Measurements from ENCODE around the gene ARHGAP10.

ARHGAP10 gene

GRCh38 chr4:147811878-147812277, 80.0 kb downstream of the ARHGAP10 start:
- Mint-ChIP-seq H3K4me3 (no peak overlapping the region), H3K4me1 (ENCODE audit: low read depth) (peaks cover 11% of the 10 kb centered on the region), H3K9me3 (no peaks in the 10 kb centered on the region), H3K27ac (no peak overlapping the region), H3K36me3 (ENCODE audit: low read depth) (no peaks in the 10 kb centered on the region), H3K27me3 (no peaks in the 10 kb centered on the region)
- no peak for DNase-seq

GRCh38 chr4:147813109-147813773, 81.4 kb downstream of the ARHGAP10 start:
- Mint-ChIP-seq H3K27me3 (no peaks in the 10 kb centered on the region), H3K36me3 (ENCODE audit: low read depth) (no peaks in the 10 kb centered on the region), H3K9me3 (no peaks in the 10 kb centered on the region), H3K4me3 (no peak overlapping the region), H3K4me1 (ENCODE audit: low read depth) (peaks cover 11% of the 10 kb centered on the region), H3K27ac (no peak overlapping the region)
- DNase-seq, result no peak

- Mint-ChIP-seq H3K4me3 (no peak overlapping the region), H3K9me3 (no peaks in the 10 kb centered on the region), H3K27ac (no peak overlapping the region), H3K27me3 (no peaks in the 10 kb centered on the region), H3K4me1 (ENCODE audit: low read depth) (peaks cover 8% of the 10 kb centered on the region), H3K36me3 (ENCODE audit: low read depth) (no peaks in the 10 kb centered on the region)
- no peak for DNase-seq
Observed at GRCh38 chr4:147813973-147814372, 82.1 kb downstream of the ARHGAP10 start.

DNA sequence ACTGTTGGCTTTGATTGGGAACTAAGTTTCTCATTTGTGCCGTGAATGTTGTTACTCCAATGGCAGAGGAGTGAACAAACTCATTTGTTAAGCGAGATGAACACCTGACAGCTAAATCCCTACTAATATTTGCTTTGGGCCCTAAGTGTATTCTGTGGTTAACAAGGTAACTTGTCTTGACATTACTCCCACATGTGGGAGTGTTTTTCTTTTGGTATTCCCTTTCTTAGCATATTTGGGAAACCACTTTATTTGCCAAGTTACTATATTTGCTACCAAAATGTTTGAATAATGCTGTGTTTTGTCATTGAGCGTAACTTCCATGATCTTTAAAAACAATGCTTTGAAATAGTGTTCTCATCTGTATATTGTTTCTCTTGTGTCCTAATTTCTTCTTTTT, 82.5 kb downstream of the ARHGAP10 start:
- no peaks in the 10 kb centered on the region for H3K27me3 Mint-ChIP-seq
- H3K4me1 Mint-ChIP-seq (ENCODE audit: low read depth), result peaks cover 8% of the 10 kb centered on the region
- H3K9me3 Mint-ChIP-seq, result no peaks in the 10 kb centered on the region
- no peak for DNase-seq
- H3K4me3 Mint-ChIP-seq, result no peak overlapping the region
- no peaks in the 10 kb centered on the region for H3K36me3 Mint-ChIP-seq (ENCODE audit: low read depth)
- H3K27ac Mint-ChIP-seq, result no peak overlapping the region

- no peaks in the 10 kb centered on the region for H3K27me3 Mint-ChIP-seq
- peaks cover 8% of the 10 kb centered on the region for H3K4me1 Mint-ChIP-seq (ENCODE audit: low read depth)
- no peak overlapping the region for H3K4me3 Mint-ChIP-seq
- no peaks in the 10 kb centered on the region for H3K36me3 Mint-ChIP-seq (ENCODE audit: low read depth)
- H3K27ac Mint-ChIP-seq, result no peak overlapping the region
- no peaks in the 10 kb centered on the region for H3K9me3 Mint-ChIP-seq
- no peak for DNase-seq
Observed at GRCh38 chr4:147815741-147816140, 83.9 kb downstream of the ARHGAP10 start.

GRCh38 chr4:147816382-147817254, 84.7 kb downstream of the ARHGAP10 start:
- Mint-ChIP-seq H3K9me3 (no peaks in the 10 kb centered on the region), H3K4me3 (no peak overlapping the region), H3K36me3 (ENCODE audit: low read depth) (no peaks in the 10 kb centered on the region), H3K4me1 (ENCODE audit: low read depth) (peaks cover 14% of the 10 kb centered on the region), H3K27ac (no peak overlapping the region), H3K27me3 (no peaks in the 10 kb centered on the region)
- DNase-seq, result no peak

GRCh38 chr4:147820975-147821374, 89.1 kb downstream of the ARHGAP10 start:
- Mint-ChIP-seq H3K36me3 (ENCODE audit: low read depth) (peaks cover 6% of the 10 kb centered on the region), H3K27me3 (no peaks in the 10 kb centered on the region), H3K4me3 (no peak overlapping the region), H3K4me1 (ENCODE audit: low read depth) (peaks cover 15% of the 10 kb centered on the region), H3K27ac (no peak overlapping the region), H3K9me3 (no peaks in the 10 kb centered on the region)
- no peak for DNase-seq

- no peak for DNase-seq
- H3K9me3 Mint-ChIP-seq, result no peaks in the 10 kb centered on the region
- H3K27me3 Mint-ChIP-seq, result no peaks in the 10 kb centered on the region
- no peak overlapping the region for H3K4me3 Mint-ChIP-seq
- no peak overlapping the region for H3K27ac Mint-ChIP-seq
- H3K36me3 Mint-ChIP-seq (ENCODE audit: low read depth), result peaks cover 6% of the 10 kb centered on the region
- H3K4me1 Mint-ChIP-seq (ENCODE audit: low read depth), result peaks cover 11% of the 10 kb centered on the region
Observed at GRCh38 chr4:147821555-147821954, 89.7 kb downstream of the ARHGAP10 start.

DNA sequence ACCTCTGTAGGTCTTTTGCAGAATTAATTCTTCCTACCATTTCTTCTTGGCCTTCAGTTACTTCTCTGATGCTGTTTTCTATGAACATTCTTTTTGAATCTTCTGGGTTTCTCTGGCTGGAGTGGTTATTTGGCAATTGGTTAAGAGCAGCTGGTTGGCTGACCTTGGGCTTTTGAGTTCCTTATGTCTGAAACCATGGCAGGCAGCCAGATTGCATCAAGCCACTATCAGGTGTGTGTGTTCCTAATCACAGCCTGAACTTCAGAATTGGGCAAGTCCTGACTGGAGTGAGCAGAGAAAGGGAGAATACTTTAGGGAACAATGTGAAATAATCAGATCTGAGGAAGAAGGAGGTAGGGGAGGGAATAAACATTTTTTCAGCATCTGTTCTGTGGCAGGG, 90.2 kb downstream of the ARHGAP10 start:
- Mint-ChIP-seq H3K4me1 (ENCODE audit: low read depth) (peaks cover 11% of the 10 kb centered on the region), H3K27ac (no peak overlapping the region), H3K27me3 (no peaks in the 10 kb centered on the region), H3K9me3 (no peaks in the 10 kb centered on the region), H3K36me3 (ENCODE audit: low read depth) (peaks cover 6% of the 10 kb centered on the region), H3K4me3 (no peak overlapping the region)
- DNase-seq, result no peak

DNA sequence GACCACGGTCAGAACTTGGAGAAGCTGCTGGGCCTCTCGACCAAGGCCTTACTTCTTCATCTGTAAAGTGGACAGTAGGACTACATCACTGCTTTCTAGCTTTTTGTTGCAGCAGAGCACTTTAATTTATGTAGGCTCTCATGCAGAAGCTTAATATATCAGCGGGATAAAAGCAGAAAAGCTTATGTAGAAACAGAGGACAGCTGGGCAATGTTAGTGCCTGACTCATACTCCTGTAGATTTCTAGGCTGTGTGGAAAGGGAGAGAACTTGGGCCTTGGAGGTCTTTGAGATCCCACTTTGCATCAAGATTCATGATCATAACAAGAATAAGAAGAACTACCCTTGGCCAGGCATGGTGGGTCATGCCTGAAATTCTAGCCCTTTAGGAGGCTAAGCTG, 91.2 kb downstream of the ARHGAP10 start:
- DNase-seq, result no peak
- H3K27me3 Mint-ChIP-seq, result no peaks in the 10 kb centered on the region
- no peak overlapping the region for H3K4me3 Mint-ChIP-seq
- peaks cover 6% of the 10 kb centered on the region for H3K36me3 Mint-ChIP-seq (ENCODE audit: low read depth)
- H3K27ac Mint-ChIP-seq, result no peak overlapping the region
- H3K9me3 Mint-ChIP-seq, result no peaks in the 10 kb centered on the region
- peaks cover 11% of the 10 kb centered on the region for H3K4me1 Mint-ChIP-seq (ENCODE audit: low read depth)

DNA sequence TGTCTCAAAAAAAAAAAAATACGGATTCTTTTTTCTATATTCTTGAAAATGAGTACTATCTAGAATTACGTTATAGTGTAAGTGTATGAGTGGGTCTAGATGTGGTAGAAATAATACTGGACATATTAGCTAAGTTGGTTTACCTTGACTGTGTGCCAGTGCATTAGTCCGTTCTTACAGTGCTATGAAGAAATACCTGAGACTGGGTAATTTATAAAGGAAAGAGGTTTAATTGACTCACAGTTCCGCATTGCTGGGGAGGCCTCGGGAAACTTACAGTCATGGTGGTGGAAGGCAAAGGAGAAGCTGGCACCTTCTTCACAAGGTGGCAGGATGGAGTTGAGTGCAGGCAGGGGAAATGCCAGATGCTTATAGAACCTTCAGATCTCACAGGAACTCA, 92.4 kb downstream of the ARHGAP10 start:
- peaks cover 6% of the 10 kb centered on the region for H3K36me3 Mint-ChIP-seq (ENCODE audit: low read depth)
- DNase-seq, result no peak
- no peaks in the 10 kb centered on the region for H3K9me3 Mint-ChIP-seq
- H3K4me3 Mint-ChIP-seq, result no peak overlapping the region
- peaks cover 11% of the 10 kb centered on the region for H3K4me1 Mint-ChIP-seq (ENCODE audit: low read depth)
- no peak overlapping the region for H3K27ac Mint-ChIP-seq
- no peaks in the 10 kb centered on the region for H3K27me3 Mint-ChIP-seq

DNA sequence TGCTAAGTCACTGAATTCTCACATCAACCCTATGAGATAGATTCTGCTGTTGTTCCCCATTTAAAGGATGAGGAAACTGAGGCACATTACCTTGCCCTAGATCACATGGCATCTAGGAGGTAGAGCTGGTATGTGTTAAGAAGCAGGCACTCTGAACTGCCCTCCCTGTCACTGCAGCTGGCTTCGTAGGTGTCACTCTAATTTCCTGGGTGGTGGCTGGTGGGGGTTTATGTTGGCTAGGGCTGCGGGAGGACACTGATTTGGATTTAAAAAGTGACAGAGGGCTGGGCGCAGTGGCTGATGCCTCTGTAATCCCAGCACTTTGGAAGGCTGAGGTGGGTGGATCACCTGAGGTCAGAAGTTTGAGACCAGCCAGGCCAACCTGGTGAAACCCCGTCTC, 93.0 kb downstream of the ARHGAP10 start:
- Mint-ChIP-seq H3K27ac (no peak overlapping the region), H3K9me3 (no peaks in the 10 kb centered on the region)

DNA sequence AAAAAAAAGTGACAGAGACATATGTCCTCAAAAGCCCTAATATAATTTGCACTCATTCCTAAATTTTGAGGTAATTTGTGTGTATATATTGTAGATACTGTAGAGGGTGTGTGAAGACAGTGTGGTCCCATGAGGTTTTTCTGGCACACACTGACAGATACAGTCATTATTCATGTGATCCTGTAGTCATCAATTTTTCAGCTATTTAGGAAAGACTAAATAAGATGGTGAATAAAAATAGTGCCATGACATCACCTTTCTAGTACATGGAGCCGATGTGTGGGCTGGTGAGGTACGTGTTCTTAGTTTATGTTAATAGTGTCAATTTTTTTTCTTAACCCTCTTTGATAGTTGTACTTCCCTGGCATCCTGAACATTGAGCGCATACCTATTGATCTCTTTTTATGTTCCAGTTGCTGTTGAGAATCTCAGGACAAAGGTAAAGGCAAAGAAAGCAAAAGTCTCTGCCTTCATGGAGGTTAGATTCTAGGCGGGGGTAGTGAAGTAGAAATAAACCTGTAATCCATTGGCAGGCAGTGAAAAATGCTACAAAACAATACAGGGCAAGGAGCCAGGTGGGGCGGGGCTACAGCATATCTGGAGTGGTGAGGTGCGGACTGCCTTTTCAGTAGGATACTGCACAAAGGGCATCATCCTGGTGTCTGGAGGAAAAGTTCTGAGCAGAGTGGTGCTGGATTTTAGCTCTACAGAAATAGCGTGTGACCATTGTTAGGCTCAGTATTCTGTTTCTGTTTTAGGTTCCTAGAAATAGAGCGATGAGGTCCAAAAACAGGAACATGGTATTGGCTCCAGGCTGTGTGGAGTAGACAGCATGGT, 93.8 kb downstream of the ARHGAP10 start:
- Mint-ChIP-seq H3K36me3 (ENCODE audit: low read depth) (peaks cover 6% of the 10 kb centered on the region), H3K4me3 (no peak overlapping the region), H3K4me1 (ENCODE audit: low read depth) (peaks cover 11% of the 10 kb centered on the region), H3K27me3 (no peaks in the 10 kb centered on the region), H3K27ac (peak overlapping the region; percentile 22), H3K9me3 (no peaks in the 10 kb centered on the region)
- DNase-seq, result no peak

More for the DNA sequence above, 93.0 kb downstream of the ARHGAP10 start:
- Mint-ChIP-seq H3K27me3 (no peaks in the 10 kb centered on the region), H3K36me3 (ENCODE audit: low read depth) (peaks cover 6% of the 10 kb centered on the region), H3K4me3 (no peak overlapping the region), H3K4me1 (ENCODE audit: low read depth) (peaks cover 11% of the 10 kb centered on the region)
- DNase-seq, result no peak

DNA sequence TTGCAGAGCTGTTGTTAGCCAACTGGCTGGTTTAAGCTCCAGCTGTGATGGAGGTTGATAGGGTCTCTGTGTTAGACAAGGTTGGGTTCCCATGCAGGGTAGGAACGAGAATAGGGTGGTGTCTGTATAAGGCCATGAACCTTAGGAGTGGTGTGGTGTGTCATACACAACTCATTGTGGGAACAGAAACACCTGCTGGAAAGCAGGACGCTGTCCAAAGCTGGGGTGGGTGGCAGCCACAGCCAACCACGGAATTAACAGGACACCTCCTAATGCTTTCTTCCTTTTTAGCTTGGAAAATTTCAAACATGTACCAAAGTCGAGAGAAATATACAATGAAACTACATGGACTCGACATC, 94.4 kb downstream of the ARHGAP10 start:
- no peak overlapping the region for H3K4me3 Mint-ChIP-seq
- peaks cover 8% of the 10 kb centered on the region for H3K4me1 Mint-ChIP-seq (ENCODE audit: low read depth)

More for the DNA sequence above, 94.4 kb downstream of the ARHGAP10 start:
- Mint-ChIP-seq H3K9me3 (no peaks in the 10 kb centered on the region), H3K27ac (no peak overlapping the region), H3K36me3 (ENCODE audit: low read depth) (peaks cover 6% of the 10 kb centered on the region), H3K27me3 (no peaks in the 10 kb centered on the region)
- no peak for DNase-seq

Measured in activated T-cell treated with anti-CD3 and anti-CD28 coated beads, Interleukin-2, amount 50 U/mL, for 24 hours (primary cell).